GM23248 (cell line): ENCODE data around the gene HHIP.

Source experiments
- EZH2 ChIP-seq: fragments of 200-600 bp; sonication (generic); IDR thresholded peaks from 2 replicates; pipeline ENCODE4 v1.6.1; 2018; ENCODE audit warnings: antibody characterized with exemption, mild to moderate bottlenecking; ENCODE audit not compliant: insufficient read depth, poor library complexity, severe bottlenecking
- EZH2phosphoT487 ChIP-seq: fragments of 200-600 bp; sonication (generic); IDR thresholded peaks from 2 replicates; pipeline ENCODE4 v1.6.1; 2018; ENCODE audit warnings: antibody characterized with exemption, moderate library complexity, mild to moderate bottlenecking, low read depth; ENCODE audit not compliant: insufficient read depth

DNA sequence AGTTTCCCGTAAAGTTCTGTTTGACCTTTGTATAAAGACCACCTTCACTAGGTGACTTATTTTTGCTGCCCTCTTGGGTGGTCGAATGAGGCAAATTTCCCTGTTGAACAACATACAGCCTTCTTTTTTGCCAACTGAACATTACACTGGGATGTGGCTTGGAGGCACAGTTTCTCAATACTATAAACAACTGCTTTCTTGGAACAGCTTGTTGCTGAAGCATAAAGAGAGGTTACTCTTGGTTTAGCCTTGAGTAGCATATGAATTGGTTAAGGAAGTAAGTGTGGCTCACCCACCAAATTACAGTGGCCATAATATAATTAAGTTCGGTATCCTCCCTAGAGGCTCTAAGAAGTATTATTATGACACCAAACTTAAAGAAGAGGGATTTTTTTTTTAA, 40.0 kb downstream of the HHIP start:
- no peak for TF ChIP-seq EZH2phosphoT487
- no peak for TF ChIP-seq EZH2
